22Rv1 (cell line): ENCODE measurements around the gene NCOA6.

Experiments used
- ZFX ChIP-seq: fragments of 450-650 bp; IDR thresholded peaks from 2 replicates; pipeline ENCODE4 v1.6.1; 2017; ENCODE audit warnings: antibody characterized with exemption, borderline replicate concordance
- TF ChIP-seq, protein P1 (sequence below): fragments of 450-650 bp; IDR thresholded peaks from 2 replicates; pipeline ENCODE4 v1.5.1; 2017; ENCODE audit warnings: mild to moderate bottlenecking

- TF ChIP-seq, protein P1, sequence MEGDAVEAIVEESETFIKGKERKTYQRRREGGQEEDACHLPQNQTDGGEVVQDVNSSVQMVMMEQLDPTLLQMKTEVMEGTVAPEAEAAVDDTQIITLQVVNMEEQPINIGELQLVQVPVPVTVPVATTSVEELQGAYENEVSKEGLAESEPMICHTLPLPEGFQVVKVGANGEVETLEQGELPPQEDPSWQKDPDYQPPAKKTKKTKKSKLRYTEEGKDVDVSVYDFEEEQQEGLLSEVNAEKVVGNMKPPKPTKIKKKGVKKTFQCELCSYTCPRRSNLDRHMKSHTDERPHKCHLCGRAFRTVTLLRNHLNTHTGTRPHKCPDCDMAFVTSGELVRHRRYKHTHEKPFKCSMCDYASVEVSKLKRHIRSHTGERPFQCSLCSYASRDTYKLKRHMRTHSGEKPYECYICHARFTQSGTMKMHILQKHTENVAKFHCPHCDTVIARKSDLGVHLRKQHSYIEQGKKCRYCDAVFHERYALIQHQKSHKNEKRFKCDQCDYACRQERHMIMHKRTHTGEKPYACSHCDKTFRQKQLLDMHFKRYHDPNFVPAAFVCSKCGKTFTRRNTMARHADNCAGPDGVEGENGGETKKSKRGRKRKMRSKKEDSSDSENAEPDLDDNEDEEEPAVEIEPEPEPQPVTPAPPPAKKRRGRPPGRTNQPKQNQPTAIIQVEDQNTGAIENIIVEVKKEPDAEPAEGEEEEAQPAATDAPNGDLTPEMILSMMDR: no peak
- TF ChIP-seq ZFX: no peak
These were observed 51.0 kb downstream of the NCOA6 start for GRCh38 chr20:34774449-34774848.
